CD4-positive, alpha-beta T cell treated with Interferon gamma for 1 hour (primary cell): ENCODE results near the gene TPO.

Source experiments
- DNase-seq: peaks from one replicate; pipeline ENCODE4 v3.0.0-alpha.2; 2020

TPO gene

GRCh38 chr2:1588051-1588977, 175.1 kb downstream of the TPO start:
- no peak for DNase-seq

DNA sequence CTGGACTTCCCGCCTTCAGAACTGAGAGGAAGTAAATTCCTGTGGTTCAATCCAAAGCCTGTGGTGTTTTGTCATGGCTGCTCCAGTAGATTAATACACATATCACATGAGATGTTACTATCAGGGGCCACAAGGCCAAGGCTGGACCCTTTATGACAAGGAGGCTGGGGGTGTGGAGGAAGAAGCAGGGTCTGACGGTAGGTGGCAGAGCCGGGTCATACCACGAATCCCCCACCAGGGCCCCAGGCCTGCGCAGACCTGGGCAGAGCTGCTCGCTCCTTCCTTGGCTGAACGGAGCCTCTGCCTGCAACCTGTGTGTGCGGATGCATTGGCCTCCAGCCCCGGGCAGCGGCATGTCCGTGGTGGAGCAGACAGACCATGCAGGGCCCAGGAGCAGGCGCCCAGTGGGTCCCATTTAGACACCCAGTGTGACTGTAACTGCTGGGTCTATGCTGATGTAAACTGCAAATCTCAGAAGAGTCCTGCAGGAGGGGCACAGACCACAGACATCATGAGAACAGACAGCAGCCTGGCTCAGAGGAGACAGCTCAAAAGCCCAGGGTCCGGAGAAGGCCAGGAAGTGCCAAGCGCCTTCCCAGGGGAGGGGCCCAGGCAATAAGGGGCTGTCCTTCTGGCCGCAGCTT, 175.8 kb downstream of the TPO start:
- DNase-seq: no peak

GRCh38 chr2:1590596-1591460, 177.6 kb downstream of the TPO start:
- DNase-seq: no peak

- DNase-seq: no peak
Measured at GRCh38 chr2:1591461-1591770, 178.2 kb downstream of the TPO start.
